ENCODE measurements around the gene NGEF.

NGEF gene

DNA sequence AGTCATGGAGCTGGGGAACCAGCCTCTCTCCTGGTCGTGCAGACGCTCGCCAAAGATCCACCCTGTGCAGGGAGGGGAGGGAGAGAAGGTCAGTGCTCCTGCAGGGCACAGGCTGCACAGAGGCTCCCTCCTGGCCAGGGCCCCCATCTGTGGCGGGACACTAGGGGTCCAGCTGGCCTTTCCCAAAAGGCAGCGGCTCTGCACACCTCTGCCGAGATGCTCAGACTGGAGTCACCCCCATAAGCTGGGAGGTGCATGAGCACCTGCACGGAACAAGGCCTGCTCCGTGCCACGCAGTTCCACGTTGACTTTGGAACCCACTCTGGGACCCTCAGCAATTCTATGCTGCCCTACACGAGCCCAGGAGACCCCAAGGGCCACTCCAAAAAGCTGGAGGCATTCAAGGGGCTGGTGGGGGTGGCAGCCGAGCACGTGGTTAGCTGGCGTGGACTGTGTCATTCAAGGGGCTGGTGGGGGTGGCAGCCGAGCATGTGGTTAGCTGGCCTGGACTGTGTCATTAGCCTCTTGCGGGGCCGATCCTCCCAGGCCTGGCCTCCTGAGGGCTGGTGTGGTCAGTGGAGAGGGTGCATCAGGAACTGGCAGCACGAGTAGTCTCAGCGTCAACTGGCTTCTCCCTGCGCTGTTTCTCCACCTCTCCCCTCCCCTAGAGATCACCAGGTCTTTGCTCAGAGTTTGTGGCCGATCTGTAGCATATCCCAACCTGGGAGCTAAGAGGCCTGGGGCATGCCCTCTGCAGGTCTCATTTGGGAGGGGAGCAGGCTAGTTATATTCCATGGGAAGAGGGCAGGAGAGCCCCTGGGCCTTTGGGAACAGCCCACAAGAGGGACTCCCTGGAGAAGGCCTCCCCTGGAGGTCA, 133.2 kb downstream of the NGEF start:
- DNase-seq = no peak

GRCh38 chr2:232878855-232879617, 134.0 kb downstream of the NGEF start:
- DNase-seq = no peak

- DNase-seq = no peak
Observed at GRCh38 chr2:232877940-232878511, 135.0 kb downstream of the NGEF start.

GRCh38 chr2:232876978-232877441, 136.0 kb downstream of the NGEF start:
- DNase-seq = no peak

- no peak for DNase-seq
Observed at GRCh38 chr2:232876161-232876977, 136.7 kb downstream of the NGEF start.

DNA sequence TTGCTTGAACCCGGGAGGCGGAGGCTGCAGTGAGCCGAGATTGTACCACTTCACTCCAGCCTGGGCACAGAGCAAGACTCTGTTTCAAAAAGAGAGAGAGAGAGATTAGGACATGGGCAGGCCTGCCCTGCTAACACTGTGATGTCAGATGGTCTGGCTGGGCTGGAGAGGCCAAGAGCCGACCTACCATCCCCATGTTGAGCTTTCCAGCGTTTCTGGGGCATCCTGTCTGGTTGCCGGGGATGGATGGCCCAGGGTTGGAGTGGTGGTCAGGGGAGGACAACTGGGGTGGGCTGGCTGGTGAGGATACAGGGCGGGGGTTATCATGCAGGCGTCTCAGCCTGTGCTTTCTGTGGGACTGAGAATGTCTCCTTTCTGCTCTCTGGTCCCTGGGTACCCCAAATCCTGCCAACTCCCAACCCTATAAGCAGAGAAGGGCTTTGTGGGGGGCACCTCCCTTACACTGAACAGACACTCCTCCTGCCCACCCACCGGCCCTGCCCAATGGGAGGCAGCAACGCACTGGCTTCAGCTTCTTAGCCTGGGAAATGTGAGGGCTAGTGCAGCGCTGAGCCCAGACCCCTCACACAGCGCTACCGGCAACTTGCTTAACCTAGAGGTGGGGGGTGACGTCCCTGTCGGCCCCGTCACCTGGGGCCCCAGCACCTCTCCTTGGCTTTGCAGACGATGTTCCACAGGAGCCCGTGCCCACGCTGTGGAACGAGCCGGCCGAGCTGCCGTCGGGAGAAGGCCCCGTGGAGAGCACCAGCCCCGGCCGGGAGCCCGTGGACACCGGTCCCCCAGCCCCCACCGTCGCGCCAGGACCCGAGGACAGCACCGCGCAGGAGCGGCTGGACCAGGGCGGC, 137.6 kb downstream of the NGEF start:
- DNase-seq = no peak

GRCh38 chr2:232874677-232875223, 138.3 kb downstream of the NGEF start:
- DNase-seq = no peak

- DNase-seq = no peak
Observed at GRCh38 chr2:232873909-232874641, 139.0 kb downstream of the NGEF start.

DNA sequence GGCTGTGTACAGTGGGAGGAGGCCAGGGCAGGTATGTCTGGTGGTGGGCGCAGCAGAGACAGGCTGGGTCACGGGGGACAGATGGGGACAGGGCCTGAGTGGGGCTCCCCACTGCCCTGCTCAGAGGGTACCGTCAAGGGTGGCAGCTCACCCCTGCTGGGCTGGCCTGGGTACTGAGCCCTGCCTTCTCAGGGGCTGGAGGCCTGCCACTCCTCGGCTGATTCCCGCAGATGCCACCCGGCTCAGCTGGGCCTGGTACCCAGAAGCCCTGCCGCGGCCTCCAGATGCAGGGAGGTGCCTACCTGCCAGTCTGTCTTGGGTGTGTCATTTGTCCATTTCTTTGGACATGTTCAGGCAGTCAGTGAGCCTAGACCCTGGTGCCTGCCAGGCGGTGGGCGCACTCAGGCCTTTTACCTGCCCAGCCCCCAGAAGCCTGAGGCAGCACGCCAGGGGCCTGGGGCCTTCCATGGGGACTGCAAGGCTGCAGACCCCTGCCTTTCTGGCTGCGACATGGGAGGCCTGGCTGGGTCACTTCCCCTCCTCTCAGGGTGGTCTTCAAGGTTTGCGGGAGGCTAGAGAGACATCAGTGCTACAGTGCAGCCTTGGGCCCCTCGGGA, 139.7 kb downstream of the NGEF start:
- DNase-seq = no peak

DNA sequence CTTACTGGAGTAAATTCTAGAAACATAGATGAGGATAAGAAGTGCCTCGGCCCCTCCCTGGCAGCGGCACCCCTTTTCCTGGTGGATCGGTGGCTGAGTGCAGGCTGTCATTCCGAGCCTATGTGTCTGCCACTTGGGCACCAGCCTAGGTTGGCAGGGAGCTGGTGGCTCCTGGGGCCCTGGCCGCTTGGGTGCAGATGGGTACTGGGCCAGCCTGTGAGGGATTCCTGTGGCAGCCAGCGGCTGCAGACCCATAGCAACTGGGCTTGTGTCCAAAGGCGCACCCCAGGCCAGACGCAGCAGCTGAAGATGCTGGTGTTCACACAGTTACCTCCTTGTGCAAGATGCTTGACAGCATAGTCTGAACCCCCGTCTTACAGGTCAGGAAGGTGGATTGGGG, 140.2 kb downstream of the NGEF start:
- DNase-seq = peak; percentile 68

DNA sequence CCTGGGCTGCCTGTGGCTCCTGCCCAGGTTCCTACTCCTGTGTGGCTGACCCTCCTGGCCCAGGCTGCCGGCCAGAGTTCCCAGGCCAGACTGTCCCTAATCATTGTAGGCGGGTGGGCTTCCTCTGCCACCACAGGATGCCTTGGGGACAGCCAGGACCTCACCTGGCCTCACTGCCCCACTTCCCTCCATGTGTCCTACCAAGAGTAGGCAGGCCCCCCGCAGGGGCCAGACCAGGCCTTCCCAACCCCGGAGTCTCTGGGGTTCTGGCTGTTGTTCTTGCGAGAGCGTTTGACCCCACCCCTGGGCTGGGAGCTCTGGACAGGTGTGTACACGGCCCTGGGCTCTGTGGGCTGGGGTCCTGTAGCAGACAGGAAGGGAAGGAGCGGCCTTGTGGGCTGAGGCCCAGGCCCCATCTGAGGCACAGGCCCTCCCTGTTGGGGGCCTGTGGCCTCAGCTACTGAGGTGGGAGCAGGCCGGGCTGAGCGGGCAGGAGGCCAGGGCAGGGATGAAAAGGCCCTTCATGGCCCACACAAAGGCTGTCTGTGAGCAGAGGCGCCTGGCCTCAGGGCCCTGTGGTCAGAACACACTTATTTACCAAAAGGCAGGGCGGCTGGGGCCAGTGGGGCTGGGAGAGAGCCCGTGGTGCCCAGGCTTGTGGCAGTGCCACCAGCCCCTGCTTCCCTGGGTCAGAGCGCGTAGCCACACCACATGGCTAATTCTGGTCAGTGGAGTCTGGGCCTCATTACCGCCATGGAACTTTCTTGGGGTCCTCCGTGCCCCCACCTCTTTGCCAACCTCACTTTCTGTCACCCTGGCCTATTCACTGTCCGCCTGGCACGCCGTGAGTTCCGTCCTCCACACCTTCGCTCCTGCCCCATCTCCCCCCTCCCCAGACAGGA, 141.0 kb downstream of the NGEF start:
- DNase-seq = peak; percentile 80

- DNase-seq = no peak
Observed at GRCh38 chr2:232871418-232871834, 141.6 kb downstream of the NGEF start.

- DNase-seq = no peak
Observed at GRCh38 chr2:232870766-232871371, 142.2 kb downstream of the NGEF start.

DNA sequence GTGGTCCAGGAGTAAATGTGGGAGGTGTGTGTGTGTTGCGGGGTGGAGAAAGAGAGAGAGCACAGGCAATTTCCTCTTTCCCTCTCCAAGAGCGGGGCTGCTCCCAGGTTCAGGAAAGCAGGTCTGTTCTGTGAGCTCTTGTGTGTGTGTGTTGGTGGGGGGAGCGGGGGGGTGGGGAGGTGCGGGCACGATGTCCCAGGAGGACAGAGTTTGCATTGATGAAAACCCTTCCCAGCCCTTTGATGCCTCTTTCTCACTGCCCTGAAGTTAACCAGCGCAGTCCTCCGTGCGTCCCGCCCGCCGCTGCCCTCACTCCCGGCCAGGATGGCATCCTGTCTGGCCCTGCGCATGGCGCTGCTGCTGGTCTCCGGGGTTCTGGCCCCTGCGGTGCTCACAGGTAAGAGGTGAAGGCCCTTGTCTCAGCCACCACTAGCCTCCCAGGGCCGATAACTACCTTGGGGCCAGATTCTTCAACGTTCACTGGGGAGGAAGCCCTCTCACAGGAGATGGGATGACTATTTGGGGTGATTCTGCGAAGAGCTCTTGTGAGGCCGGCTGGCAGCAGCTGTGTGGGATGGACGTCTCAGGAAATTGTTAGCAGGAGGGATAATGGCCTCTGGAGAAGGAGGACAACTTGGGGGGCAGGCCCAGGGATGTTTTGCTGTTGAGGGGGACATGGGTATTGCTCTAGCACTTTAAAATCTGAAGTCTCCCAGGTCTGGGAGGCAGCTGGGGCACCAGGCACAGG, 142.9 kb downstream of the NGEF start, which contains the start of gene SNORC:
SNORC (plus strand) TSS at position 247 of the 748 bp plus-strand sequence; CDS start at position 325, 78 bp downstream.
- peak; percentile 63 for DNase-seq

DNA sequence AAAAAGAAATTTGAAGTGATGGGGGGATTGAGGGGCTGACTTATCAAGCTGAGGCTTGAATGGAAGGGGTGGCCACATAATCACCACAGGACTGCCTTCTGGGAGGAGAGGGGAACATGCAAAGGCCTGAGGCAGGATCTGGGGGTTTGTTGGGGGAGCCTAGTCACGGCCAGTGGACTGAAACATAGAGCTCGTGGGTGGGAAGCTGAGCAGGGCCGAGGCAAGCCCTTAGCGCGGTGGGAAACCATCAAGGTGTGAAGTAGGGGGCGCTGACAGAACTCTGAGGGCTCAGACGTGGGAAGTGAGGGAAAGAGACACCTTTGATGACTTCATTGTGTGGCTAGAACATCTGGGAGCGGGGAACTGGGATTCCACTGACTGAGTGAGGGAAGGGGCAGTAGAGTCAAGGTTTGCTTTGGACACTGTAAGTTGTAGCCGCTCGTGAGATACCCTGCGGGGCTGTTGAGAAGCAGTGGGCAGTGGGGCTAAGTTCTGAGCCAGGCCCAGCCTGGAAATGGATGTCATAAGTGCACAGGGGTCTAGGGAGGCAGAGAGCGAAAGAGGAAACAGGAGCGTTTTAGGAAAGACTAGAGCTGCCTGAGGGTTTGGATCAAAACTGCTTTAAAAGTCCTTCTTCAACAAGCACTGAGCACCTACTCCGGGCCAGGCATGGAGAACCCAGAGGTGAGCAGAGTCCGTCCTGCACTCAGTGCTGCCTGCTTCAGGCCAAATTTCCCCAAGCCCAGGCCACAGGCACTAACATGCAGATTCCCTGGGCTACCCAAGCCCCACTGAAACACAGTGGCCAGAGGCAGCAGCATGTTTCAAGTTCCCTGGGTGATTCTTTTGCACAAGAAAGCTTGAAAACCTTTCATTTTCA, 143.7 kb downstream of the NGEF start:
- no peak for DNase-seq

- no peak for DNase-seq
Observed at GRCh38 chr2:232866104-232866503, 147.0 kb downstream of the NGEF start.

GRCh38 chr2:232865165-232865564, 147.9 kb downstream of the NGEF start:
- no peak for DNase-seq

Data from left hindlimb (tissue), 1 donor.